ENCODE results near the gene ROR2. TPM values are rescaled to one million over a fixed set of nuclear protein-coding genes. Genes with fewer than 3 reads are reported as not detected.

ROR2 gene
- total RNA-seq, 1 donor, result 13.8 TPM

- Histone ChIP-seq H3K27me3 (ENCODE audit: insufficient read depth, low read length) (peaks cover 30% of the 10 kb centered on the region), H3K4me2 (ENCODE audit: insufficient read depth, low read length) (no peak overlapping the region), H3K4me1 (ENCODE audit: insufficient read depth, low read length) (no peaks in the 10 kb centered on the region), H3K27ac (ENCODE audit: low read depth, low read length) (no peak overlapping the region), H4K20me1 (ENCODE audit: insufficient read depth, low read length) (no peaks in the 10 kb centered on the region), H3K4me3 (ENCODE audit: insufficient read depth, low read length) (no peak overlapping the region), H3K79me2 (ENCODE audit: insufficient read depth, low read length) (no peaks in the 10 kb centered on the region), H3K9me3 (ENCODE audit: low read depth, low read length) (peaks cover 2% of the 10 kb centered on the region), H3K36me3 (ENCODE audit: insufficient read depth, low read length) (no peaks in the 10 kb centered on the region), H2AFZ (ENCODE audit: low read length) (no peak overlapping the region)
- TF ChIP-seq CTCF (IDR thresholded peaks at IDR 0.05; ENCODE audit: extremely low read depth, low read depth, low read length), result no peak
- peak; percentile 64 for DNase-seq (ENCODE audit: insufficient read length, low spot score, missing footprints)
These were observed 164.6 kb downstream of the ROR2 start for GRCh38 chr9:91785447-91785842.

GRCh38 chr9:91784673-91785446, 165.2 kb downstream of the ROR2 start:
- no peak overlapping the region for H3K27ac ChIP-seq (ENCODE audit: low read depth, low read length)
- H3K9me3 ChIP-seq (ENCODE audit: low read depth, low read length), result peaks cover 2% of the 10 kb centered on the region
- H3K4me2 ChIP-seq (ENCODE audit: insufficient read depth, low read length), result no peak overlapping the region
- no peaks in the 10 kb centered on the region for H3K4me1 ChIP-seq (ENCODE audit: insufficient read depth, low read length)
- no peak overlapping the region for H2AFZ ChIP-seq (ENCODE audit: low read length)
- no peaks in the 10 kb centered on the region for H3K36me3 ChIP-seq (ENCODE audit: insufficient read depth, low read length)
- H3K79me2 ChIP-seq (ENCODE audit: insufficient read depth, low read length), result no peaks in the 10 kb centered on the region
- no peak overlapping the region for H3K4me3 ChIP-seq (ENCODE audit: insufficient read depth, low read length)
- peak; percentile 62 for DNase-seq (ENCODE audit: insufficient read length, low spot score, missing footprints)
- no peaks in the 10 kb centered on the region for H4K20me1 ChIP-seq (ENCODE audit: insufficient read depth, low read length)
- no peak for TF ChIP-seq CTCF (IDR thresholded peaks at IDR 0.05; ENCODE audit: extremely low read depth, low read depth, low read length)
- H3K27me3 ChIP-seq (ENCODE audit: insufficient read depth, low read length), result peaks cover 30% of the 10 kb centered on the region

- Histone ChIP-seq H3K27ac (ENCODE audit: low read depth, low read length) (no peak overlapping the region), H3K27me3 (ENCODE audit: insufficient read depth, low read length) (peaks cover 30% of the 10 kb centered on the region)
These were observed 166.0 kb downstream of the ROR2 start for GRCh38 chr9:91783876-91784672.

More at GRCh38 chr9:91783876-91784672, 166.0 kb downstream of the ROR2 start:
- Histone ChIP-seq H3K4me3 (ENCODE audit: insufficient read depth, low read length) (no peak overlapping the region), H3K4me2 (ENCODE audit: insufficient read depth, low read length) (no peak overlapping the region), H3K4me1 (ENCODE audit: insufficient read depth, low read length) (no peaks in the 10 kb centered on the region), H3K9me3 (ENCODE audit: low read depth, low read length) (peaks cover 2% of the 10 kb centered on the region), H2AFZ (ENCODE audit: low read length) (no peak overlapping the region), H4K20me1 (ENCODE audit: insufficient read depth, low read length) (no peaks in the 10 kb centered on the region), H3K36me3 (ENCODE audit: insufficient read depth, low read length) (no peaks in the 10 kb centered on the region), H3K79me2 (ENCODE audit: insufficient read depth, low read length) (no peaks in the 10 kb centered on the region)
- DNase-seq (ENCODE audit: insufficient read length, low spot score, missing footprints), result no peak
- no peak for TF ChIP-seq CTCF (IDR thresholded peaks at IDR 0.05; ENCODE audit: extremely low read depth, low read depth, low read length)

Data from osteoblast (primary cell).